Breast epithelium (tissue), 3 donors: ENCODE data around the gene OR6P1.

Source experiments
- CTCF ChIP-seq, 3 donors: fragments of 450-650 bp; IDR thresholded peaks; one replicate each; pipeline ENCODE4 v1.5.1; 2016 to 2017; ENCODE audit warnings: antibody characterized with exemption in 3 of 3, mild to moderate bottlenecking in 3 of 3, moderate library complexity in 3 of 3
- POLR2A ChIP-seq: fragments of 450-650 bp; IDR thresholded peaks from one replicate; pipeline ENCODE4 v1.6.1; 2016; ENCODE audit warnings: antibody characterized with exemption, mild to moderate bottlenecking, moderate library complexity
- POLR2AphosphoS5 ChIP-seq, 3 donors: sonication (generic); formaldehyde crosslinking; IDR thresholded peaks; one replicate each; pipeline ENCODE4 v1.6.1; 2017; ENCODE audit warnings: antibody characterized with exemption in 3 of 3

- TF ChIP-seq CTCF (IDR thresholded peaks at IDR 0.05) (no peak), POLR2A (no peak), POLR2AphosphoS5 (IDR thresholded peaks at IDR 0.05) (no peak)
These were observed 53.4 kb downstream of the OR6P1 start for GRCh38 chr1:158516966-158517365.
